MM.1S (cell line): ENCODE data around the gene CHURC1.

Experiments
- EZH2 ChIP-seq: fragments of 300-600 bp; sonication (generic); optimal IDR thresholded peaks from 2 replicates; pipeline ENCODE3; 2017; ENCODE audit warnings: low read depth, mild to moderate bottlenecking, antibody characterized with exemption, low read length, mixed read lengths
- TF ChIP-seq, protein P1 (sequence below): fragments of 300-600 bp; sonication (generic); IDR thresholded peaks from 2 replicates; pipeline ENCODE4 v1.5.1; 2016; ENCODE audit warnings: antibody characterized with exemption, low read length, mixed read lengths

DNA sequence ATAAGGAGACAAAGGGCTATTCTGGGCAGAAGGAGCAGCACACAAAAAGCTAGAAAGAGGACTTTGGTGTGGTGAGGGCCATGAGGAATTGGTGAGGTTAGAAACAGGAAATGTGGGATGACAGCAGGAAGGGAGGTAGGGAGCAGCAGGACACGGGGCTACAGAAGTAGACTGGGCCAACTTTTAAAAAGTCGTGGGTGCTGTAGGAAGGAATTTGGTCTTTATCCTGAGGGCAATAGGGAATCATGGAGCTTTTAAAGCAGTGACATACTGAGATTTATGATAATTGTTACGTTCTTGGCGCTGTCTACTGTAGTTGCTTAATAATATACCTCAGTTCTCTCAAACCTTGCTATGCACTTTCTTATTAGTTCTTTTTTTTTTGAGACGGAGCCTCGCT, 8.2 kb upstream of the CHURC1 start:
- TF ChIP-seq, protein P1, sequence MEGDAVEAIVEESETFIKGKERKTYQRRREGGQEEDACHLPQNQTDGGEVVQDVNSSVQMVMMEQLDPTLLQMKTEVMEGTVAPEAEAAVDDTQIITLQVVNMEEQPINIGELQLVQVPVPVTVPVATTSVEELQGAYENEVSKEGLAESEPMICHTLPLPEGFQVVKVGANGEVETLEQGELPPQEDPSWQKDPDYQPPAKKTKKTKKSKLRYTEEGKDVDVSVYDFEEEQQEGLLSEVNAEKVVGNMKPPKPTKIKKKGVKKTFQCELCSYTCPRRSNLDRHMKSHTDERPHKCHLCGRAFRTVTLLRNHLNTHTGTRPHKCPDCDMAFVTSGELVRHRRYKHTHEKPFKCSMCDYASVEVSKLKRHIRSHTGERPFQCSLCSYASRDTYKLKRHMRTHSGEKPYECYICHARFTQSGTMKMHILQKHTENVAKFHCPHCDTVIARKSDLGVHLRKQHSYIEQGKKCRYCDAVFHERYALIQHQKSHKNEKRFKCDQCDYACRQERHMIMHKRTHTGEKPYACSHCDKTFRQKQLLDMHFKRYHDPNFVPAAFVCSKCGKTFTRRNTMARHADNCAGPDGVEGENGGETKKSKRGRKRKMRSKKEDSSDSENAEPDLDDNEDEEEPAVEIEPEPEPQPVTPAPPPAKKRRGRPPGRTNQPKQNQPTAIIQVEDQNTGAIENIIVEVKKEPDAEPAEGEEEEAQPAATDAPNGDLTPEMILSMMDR, result no peak
- no peak for TF ChIP-seq EZH2
